HG02938 (cell line): Measurements from ENCODE around the gene TMEM94.
"Not testable (repeated sequence)": the region's sequence is repeated elsewhere in the genome, so short reads cannot be mapped to it uniquely, and the experiment has no call there.

Experiments used
- ATAC-seq: cut with Tn5 transposase; IDR thresholded peaks from one replicate; pipeline ENCODE4 v1.9.1; 2021; ENCODE audit warnings: mild to moderate bottlenecking, moderate library complexity; ENCODE audit not compliant: unreplicated experiment

Gene TMEM94

GRCh38 chr17:75509528-75510258, 53.3 kb downstream of the TMEM94 start:
- no peak for ATAC-seq

- no peak for ATAC-seq
Measured at GRCh38 chr17:75511270-75511609, 54.8 kb downstream of the TMEM94 start.

- ATAC-seq: no peak
Measured at GRCh38 chr17:75511610-75512575, 55.5 kb downstream of the TMEM94 start.

- ATAC-seq: no peak
Measured at GRCh38 chr17:75512926-75513640, 56.6 kb downstream of the TMEM94 start.

DNA sequence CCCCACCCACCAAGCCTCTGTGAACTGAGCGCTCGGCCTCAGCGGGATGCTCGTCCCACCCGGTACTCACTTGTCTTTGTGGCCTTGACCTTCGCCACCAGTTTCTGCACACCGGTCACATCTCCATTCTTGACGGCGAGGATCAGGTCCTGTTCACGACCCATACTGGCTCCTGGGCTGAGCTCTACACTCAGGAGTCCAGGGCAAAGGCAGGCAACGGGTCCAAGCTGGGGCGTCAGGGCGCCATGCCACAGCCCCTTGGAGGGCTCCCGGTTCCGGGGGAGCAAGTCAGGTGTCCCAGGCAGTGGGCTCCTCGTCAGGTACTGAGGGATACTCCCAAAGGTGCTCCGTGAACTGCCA, 57.2 kb downstream of the TMEM94 start:
- no peak for ATAC-seq

DNA sequence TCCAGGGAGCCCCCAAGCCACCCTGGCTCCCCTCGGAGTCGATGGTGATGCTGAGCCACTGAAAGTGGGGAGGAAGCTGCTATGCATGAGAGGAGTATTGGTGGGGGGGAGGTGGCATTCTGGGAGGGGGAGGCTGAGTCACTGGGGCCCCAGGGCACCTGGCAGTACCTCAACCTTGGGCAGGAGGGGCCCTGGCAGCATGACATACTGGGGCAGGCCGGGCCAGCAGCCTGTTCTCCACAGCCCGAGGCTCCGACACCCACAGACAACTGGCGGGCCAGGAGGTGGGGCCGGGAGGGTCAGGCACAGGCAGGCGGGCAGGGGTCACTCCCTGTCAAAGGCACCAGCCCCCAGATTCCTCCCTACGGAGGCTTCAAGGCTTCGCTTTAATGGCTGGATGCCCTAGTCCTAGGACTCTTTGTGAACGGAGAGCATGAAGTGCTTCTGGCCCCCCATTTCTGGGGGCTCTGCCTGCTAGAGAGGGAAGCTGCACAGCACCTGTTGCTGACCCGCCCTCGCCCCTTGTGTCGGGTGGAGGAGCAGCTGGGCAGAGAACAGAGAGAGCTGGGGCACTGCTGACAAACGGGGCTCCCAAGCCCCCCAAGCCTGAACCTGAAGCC, 58.0 kb downstream of the TMEM94 start:
- ATAC-seq: no peak

- no peak for ATAC-seq
Measured at GRCh38 chr17:75514919-75515495, 58.6 kb downstream of the TMEM94 start.

- peak; percentile 38 for ATAC-seq
Measured at GRCh38 chr17:75515496-75516254, 59.2 kb downstream of the TMEM94 start, which contains the start of gene CASKIN2. TSS of gene CASKIN2 (minus strand) at chr17:75515537. CDS start at chr17:75513804, 1,733 bp downstream.

DNA sequence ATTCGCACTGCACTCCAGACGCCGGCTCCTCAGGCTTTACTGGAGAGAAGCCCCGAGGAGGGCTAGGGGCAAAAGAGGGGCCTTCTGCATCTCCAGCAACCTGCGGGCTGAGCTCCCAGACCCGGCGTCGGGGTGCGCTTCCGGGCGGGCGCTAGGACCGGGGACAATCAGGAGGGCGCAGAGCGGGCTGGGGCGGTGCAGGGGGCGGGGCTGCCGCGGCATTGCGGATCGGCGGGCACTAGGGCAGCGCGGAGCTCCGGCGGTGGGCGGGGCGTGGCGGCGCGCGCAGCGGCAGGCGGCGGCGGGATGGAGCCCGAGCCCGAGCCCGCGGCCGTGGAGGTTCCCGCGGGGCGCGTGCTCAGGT, 59.8 kb downstream of the TMEM94 start, which contains the start of gene TSEN54:
Gene TSEN54, plus strand, starts transcription at position 274 of the 364 bp plus-strand sequence. Its CDS starts 33 bp downstream, at position 307.
- peak; percentile 64 for ATAC-seq

DNA sequence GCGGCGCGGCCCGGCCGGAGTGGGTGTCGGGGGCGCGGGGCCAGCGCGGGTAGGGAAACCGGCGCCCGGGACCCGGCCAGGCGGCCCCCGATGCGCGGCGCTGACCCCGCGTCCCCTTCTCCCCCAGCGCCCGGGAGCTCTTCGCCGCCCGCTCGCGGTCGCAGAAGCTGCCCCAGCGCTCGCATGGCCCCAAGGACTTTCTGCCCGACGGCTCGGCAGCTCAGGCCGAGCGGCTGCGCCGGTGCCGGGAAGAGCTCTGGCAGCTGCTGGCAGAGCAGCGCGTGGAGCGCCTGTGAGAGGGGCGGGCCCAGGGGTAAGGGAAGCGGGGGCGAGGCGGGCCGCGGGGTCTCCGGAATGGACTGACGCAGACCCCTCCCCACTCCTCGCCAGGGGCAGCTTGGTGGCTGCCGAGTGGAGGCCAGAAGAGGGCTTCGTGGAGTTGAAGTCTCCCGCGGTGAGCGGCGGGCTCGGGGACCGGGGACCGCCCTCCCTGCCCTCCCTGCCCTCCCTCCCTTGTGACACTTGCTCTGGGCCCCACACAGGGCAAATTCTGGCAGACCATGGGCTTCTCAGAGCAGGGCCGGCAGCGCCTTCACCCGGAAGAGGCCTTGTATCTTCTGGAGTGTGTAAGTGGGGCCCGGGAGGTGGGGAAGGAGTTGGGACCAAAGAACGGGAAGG, 60.3 kb downstream of the TMEM94 start:
- ATAC-seq: no peak

DNA sequence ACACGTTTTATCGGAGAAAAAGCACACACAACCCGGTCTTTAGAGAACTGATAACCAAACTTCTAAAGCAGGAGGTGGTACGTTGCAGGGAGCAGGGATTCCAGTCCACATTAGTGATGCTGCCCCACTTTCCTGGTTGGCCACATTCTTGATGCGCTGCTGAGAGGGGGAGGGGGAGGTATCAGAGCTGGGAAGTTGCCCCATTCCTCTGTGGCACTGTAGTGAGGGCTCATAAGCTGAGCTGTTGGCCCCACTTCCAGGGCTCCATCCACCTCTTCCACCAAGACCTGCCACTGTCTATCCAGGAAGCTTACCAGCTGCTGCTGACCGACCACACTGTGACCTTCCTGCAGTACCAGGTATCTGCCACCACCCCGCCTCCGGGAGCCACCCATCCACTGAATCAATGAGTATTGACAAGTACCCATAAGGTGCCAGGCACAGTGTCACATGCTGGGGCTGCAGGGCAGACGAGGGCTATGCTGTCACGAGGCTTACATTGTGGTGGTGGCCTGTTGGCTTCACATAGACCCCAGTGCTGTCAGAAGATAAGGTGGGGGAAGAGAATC, 60.9 kb downstream of the TMEM94 start:
- no peak for ATAC-seq

- no peak for ATAC-seq
Measured at GRCh38 chr17:75518201-75518600, 61.8 kb downstream of the TMEM94 start.

DNA sequence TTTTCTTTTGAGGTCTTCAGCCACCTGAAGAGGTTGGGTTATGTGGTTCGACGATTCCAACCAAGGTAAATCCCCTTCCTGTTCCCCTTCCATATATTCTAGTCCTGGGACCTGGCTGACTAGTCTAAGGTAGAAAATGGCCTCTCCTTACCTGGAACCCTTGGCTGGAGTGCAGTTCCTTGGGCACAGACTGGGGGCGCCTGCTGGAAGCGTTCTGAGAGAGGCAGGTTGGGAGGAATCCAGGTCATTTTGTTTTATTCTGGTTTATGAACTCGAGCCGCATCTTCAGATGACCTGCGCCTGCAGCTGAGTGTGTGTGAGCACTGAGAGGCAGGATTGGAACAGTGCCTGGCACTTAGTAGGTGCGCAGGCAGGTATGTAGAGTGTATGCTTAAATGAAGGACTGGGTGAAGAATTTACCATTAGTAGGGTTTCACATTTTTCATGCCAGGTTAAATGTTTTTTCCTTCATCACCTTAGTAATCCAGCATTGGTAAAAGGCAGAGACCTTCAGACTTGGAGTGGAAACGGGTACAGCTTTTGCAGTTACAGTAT, 62.6 kb downstream of the TMEM94 start:
- no peak for ATAC-seq

DNA sequence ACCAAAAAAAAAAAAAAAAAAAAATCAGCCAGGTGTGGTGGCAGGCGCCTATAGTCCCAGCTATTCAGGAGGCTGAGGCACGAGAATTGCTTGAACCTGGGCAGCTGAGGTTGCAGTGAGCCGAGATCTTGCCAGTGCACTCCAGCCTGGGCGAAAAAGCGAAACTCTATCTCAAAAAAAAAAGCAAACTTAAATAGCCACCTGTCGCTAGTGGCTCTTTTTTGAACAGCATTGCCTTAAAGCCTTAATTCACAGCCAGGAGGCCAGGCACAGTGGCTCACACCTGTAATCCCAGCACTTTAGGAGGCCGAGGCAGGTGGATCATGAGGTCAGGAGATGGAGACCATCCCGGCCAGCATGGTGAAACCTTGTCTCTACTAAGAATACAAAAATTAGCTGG, 64.0 kb downstream of the TMEM94 start:
- ATAC-seq: not testable (repeated sequence)

GRCh38 chr17:75521290-75521689, 64.9 kb downstream of the TMEM94 start:
- ATAC-seq: no peak

DNA sequence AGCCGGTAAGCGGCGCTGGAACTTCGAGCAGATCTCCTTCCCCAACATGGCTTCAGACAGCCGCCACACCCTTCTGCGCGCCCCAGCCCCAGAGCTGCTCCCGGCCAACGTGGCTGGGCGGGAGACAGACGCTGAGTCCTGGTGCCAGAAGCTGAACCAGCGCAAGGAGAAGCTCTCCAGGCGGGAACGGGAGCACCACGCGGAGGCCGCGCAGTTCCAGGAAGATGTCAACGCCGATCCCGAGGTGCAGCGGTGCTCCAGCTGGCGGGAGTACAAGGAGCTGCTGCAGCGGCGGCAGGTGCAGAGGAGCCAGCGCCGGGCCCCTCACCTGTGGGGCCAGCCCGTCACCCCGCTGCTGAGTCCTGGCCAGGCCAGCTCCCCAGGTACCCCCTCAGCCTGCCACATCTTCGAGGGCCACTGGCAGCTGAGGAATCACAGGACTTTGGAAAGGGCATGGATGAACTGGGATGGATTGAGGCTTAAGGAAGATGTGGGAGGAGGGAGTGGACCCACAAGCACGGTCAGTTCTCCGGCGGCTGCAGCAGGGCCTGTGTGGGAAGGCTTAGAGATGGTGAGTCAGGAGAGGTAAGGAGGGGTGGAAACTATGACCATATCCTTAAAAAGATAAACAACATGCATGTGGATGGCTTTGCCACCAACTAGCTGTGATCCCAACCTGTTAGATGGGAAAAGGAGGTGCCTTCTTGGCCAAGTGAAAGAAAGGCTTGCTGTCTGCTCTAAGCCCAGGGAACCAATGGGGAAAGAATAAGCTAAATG, 65.7 kb downstream of the TMEM94 start:
- no peak for ATAC-seq

GRCh38 chr17:75523647-75524046, 67.2 kb downstream of the TMEM94 start:
- ATAC-seq: no peak
